ENCODE measurements around the gene SLC6A7.

SLC6A7 gene

DNA sequence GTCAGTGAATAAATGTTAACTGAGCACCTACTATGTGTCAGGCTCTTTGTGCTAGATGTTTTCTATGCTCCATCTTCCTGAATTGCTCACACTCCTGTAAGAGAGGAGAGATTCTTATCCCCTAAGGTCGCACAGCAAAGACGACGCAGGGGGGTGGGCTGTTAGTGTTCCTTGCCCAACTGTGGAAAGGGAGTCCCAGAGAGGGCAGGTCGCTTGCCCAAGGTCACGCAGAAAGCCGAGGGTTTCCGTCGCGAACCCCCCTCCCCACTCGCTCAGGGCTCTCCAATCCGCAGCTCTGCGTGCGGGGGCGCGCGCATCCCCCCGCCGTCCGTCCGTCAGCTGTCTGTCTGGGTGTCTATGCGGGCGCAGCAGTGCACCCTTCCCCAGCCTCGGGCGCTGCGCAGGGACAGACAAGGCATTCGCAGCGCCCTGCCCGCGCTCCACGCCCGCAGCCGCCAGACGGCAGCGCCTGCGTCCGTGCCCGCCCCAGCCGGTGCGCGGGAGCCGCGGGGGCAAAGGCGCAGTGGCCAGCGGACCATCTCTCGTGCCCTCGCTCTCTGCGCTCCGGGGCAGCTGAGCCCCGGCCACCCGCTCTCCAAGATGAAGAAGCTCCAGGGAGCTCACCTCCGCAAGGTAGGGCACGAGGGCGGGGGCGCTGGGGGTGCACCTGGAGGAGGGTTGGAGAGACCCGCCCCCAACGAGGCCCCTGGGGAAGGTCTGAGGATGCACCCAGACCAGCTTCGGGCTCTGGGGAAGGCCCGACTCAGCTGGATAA is at the start of gene SLC6A7:
SLC6A7 (plus strand) TSS at position 335 of the 775 bp plus-strand sequence; CDS start at position 601, 266 bp downstream.
- no peak for DNase-seq

- DNase-seq = no peak
Measured at GRCh38 chr5:150140830-150141229, 49.0 kb upstream of the SLC6A7 start.

- no peak for DNase-seq
Measured at GRCh38 chr5:150141544-150142184, 48.2 kb upstream of the SLC6A7 start.

DNA sequence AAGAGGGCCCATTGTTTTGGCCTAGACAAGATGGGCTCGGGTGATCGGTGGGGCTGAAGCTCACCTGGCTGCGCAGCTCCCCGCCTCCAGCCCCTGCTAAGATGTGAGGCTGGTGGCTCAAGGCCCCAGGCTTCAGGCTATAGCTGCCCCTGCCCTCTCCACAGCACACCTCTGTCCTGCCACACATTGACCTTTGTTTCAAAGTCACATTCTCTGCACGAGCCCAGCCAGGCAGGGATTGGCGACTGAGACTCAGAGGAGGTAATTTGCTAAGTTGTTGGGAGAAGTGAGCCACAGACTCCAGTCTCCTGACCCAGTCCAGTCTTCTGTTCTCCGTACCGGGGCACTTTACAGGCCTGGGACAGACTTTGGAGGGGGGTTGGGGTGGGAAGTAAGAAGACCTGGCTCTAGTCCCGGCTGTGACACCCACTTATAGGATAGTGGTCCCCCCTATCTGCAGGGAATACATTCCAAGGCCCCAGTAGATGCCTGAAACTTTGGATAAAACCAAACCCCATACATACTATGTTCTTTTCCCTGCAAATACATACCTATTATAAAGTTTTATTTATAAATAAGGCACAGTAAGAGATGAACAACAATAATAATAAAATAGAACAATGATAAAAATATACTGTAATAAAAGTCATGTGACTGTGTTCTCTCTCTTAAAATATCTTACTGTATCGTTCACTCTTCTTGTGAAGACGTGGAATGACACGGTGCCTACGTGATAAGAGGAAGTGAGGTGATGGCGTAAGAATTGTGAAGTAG is 47.5 kb upstream of the SLC6A7 start:
- DNase-seq = no peak

DNA sequence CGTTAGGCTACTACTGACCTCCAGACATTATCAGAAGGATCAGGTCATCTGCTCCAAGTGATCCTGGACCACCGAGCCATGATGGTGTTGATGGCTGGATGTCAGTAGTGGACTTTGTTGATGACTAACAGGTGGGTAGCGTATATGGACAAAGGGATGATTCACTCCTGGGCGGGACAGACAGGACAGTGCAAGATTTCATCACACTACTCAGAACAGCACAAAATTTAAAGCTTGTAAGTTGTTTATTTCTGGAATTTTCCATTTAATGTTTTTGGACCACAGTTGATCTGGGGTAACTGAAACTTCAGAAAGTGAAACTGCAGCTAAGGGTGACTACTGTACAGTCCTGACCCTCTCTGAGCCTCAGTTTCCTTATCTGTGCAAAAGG is 46.9 kb upstream of the SLC6A7 start:
- DNase-seq = peak in 1 of 2 donors; percentile 49

GRCh38 chr5:150143350-150144245 is 46.3 kb upstream of the SLC6A7 start:
- DNase-seq = no peak

DNA sequence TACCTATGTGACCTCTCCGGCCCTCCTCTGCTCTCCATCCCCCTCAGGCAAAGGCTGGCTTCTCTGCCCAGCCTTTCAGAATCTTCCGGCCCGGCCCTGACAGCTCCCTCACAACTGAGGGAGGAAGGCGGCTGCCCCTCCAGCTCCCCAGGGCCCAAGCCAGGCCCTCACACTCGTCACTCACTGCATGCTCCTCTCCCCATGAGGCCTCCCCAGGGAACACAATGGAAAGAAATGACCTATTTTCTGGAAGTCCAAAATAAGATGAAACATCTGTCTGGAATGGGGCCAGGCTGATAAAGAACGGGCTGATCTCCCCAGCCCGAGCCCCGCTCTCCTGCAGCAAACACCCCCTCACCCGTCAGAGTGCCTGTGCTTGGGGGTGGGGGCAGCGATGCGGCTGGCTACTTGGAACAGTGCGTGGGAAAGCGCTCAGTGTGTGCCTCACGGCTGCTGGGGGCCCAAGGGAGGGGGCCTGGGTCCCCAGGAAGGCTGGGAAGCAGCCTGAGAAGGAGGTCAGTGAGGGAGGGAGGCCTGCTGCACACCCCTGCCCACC is 45.5 kb upstream of the SLC6A7 start:
- DNase-seq = no peak

GRCh38 chr5:150144879-150145278 is 45.0 kb upstream of the SLC6A7 start:
- no peak for DNase-seq

GRCh38 chr5:150146235-150146634 is 43.6 kb upstream of the SLC6A7 start:
- DNase-seq = no peak

DNA sequence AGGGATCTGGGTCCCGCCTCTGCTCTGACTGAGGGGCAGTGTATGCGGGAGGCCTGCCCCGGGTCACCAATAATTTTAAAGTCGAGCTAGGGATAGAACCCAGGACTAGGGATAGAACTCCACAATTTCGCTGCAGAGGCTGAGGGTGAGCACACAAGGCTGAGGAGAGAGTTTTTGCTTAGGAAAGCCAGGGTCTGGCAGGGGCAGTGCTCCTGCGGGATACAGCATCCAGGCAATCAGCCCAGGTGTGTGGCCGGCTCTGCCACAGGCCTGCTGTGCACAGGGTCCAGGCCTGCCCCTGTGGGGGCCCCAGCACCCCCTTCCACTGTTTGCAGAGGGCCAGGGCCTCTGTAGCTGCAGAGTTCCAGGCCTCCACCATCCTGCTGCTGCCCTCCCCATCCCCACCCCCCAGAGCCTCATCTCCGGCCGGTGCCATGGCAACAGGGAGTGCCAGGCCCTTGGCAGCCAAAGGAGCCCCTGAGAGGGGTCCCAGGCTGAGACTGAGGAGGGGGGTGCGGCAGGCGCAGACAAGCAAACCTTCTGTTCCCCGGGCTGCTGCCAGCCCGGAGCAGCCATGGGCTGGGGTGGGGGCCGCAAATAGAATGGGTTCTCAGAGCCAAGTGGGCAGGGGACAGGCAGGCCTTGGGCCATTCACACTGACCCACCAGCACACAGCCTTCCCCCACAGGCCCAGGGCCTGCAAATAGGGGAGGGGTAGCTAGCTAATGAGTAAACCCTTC is 42.8 kb upstream of the SLC6A7 start:
- no peak for DNase-seq

DNA sequence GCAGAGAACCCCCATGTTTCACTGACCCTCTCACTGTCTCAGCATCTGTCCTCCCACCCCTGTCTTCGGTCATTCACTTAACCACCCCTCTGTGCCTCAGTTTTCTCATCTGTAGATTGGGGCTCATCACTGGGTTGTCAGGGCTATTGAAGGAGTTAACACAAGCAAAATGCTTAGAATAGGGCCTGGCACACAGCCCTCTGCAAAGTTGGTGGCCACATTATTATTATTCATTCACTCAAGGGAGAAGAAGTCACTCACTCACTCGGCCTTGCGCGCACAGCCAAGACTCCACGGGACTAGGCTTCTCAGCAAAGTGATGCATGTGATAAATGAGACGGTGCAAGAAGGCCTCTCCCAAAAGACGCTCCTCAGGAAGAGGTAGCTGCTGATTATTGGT is 42.2 kb upstream of the SLC6A7 start:
- DNase-seq = no peak

DNA sequence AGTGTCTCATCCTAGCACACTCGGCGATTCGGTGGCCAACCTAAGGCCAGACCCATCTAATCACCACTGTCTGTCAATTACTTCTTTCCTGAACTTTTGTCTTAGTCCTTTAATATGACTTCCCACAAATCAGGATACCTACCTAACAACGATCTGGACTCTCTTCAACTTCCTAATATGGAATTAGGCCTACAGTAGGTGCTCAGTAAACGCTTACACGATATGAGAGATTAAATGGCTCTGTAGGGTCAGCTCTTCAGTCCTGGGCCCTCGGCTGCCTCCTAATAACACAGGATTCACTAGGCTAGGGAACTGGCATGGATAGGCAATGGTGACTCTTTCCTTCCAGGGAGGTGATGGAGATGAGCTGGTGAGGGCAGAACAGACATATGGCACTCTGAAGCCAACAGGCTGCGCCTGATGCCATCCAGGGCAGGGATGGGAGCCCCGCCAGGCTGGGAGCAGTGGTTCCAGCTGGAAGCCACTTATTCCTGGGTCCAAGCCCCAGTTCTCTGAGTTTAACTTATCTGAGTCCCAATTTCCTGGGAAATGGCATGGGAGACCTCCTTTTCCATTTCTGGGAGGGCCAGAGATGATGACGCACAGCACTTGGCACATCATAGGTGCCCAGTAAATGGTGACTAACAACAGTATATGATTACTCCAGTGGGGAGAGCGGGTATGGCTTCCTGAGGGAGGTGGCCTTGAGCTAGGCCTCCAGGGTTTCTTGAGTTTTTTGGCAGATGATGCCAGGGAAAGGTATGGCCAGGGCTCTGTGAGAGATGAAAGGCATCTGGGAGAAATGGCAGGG is 41.5 kb upstream of the SLC6A7 start:
- DNase-seq = no peak

- peak in 1 of 2 donors; percentile 16 for DNase-seq
Measured at GRCh38 chr5:150149618-150150017, 40.2 kb upstream of the SLC6A7 start.

GRCh38 chr5:150152636-150153462 is 37.0 kb upstream of the SLC6A7 start:
- DNase-seq = no peak

GRCh38 chr5:150153483-150153882 is 36.4 kb upstream of the SLC6A7 start:
- DNase-seq = no peak

DNA sequence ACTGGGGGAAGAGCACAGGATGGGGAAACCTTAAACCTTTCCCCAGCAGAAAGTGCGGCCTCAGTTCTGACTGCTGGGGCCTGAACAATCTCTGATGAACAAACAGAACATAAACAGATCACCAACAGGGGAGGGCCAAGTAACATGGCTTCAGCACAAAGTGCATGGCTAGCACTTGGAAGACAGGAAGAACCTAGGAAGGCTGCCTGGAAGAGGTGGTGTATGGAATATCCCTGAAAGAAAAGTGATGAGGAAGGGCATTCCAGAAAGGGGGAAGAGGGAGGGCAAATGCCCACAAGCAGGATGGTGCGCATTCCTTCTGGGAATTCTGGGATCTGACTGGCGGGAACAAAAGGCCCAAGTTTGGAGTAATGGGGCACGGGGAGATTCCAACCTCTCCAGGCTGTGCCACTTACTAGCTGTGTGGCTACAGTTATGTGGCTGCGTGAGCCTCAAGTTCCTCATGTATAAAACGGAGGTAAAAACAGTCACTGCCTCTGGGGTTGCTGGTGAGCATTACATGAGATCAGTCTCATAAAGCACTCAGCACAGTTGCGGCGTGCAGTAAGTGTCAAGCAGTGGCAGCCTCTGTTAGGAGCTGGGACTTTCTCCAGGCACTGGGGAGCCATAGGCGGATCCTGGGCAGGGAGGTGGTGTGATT is 35.8 kb upstream of the SLC6A7 start:
- DNase-seq = peak in 1 of 2 donors; percentile 16

DNA sequence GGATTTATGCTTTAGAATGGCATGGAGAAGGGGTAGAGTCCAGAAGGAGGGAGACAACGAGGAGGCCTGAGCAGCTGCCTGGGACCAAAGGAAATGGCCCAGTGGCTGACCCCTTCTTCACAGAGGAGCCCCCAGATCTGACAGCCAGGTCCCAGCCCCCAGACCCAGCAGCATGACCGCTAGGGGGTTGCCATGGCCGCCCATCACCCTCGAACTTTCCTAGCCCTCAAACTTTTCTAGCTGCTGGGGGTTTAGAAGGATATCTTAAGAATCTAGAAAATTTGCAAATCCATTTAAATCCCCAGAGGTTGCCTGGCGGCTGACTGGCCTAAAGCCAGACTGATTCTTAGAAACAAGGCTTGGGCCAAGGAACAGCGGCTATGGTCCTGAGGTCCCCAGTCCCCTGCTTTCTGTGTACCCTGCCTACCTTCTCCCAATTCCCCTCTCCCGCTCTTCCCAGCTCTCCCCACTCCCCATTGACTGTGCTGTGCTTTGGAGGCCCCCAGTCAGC is 35.2 kb upstream of the SLC6A7 start:
- DNase-seq = no peak

DNA sequence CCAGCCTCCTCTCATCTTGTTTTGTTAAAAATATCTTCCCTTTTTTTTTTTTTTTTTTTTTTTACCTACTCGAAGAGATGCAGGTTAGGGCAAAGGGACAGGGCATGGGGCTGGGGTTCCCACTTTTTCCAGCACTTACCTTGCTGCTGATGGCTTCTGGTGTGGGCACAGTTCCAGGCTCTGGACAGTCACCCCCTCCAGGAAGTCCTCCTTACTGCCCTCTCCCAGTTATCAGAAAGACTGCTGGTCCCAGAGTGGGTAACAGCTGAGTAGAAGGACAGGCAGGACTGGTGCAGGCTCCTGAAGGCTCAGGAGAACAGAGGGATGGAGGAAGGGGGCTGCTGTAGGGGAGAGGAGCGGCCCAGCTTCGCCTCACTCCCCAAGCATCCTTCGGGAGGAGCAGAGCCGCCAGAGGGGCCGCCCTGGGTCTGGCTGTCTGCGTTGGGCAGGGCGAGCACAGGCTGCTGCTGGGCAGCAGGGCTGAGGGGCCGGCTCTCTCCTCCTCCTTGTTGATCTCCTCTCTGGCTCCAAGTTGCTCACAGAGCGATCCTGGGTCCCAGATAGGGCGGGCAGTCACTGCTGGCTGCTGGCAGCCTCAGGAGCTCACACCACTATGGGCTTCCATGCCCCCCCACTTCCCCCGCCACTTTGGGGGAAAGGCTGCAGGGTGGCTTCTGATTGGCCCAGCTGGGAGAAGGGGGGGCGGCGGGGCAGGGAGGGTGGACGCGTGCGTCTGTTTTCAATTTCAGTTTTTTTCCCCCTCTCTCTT is 34.4 kb upstream of the SLC6A7 start, which contains the start of gene PDGFRB:
PDGFRB (minus strand) TSS at position 588 of the 769 bp plus-strand sequence. CDS start 18,798 bp downstream, outside the sequence.
- peak; percentile 50 to 57 for DNase-seq

All from CD4-positive, alpha-beta T cell treated with Interferon alpha-2 for 1 hour (primary cell).